SU-DHL-6 (cell line): ENCODE results near the gene TMEM170B.

Source experiments
- H2AFZ ChIP-seq: fragments of 200-600 bp; sonication (generic); 2 replicates; pipeline ENCODE4 v1.6.1; 2014; ENCODE audit warnings: low read depth, mild to moderate bottlenecking, moderate library complexity, mixed read lengths, antibody characterized with exemption, low read length; ENCODE audit not compliant: severe bottlenecking
- H3F3A ChIP-seq: fragments of 200-600 bp; shearing (Covaris generic); 2 replicates; pipeline ENCODE4 v1.6.0; 2016; ENCODE audit warnings: antibody characterized with exemption, mild to moderate bottlenecking; ENCODE audit not compliant: insufficient read depth
- H3K27ac ChIP-seq: fragments of 200-600 bp; sonication (generic); 2 replicates; pipeline ENCODE4 v1.5.1; 2016; ENCODE audit warnings: low read depth, mild to moderate bottlenecking, low read length, moderate library complexity, mixed read lengths
- H3K27me3 ChIP-seq: fragments of 200-600 bp; sonication (generic), shearing (Covaris generic); 2 replicates; pipeline ENCODE4 v1.6.0; 2014; ENCODE audit warnings: mild to moderate bottlenecking, low read length
- H3K36me3 ChIP-seq: fragments of 200-600 bp; sonication (generic); 2 replicates; pipeline ENCODE4 v1.6.1; 2014; ENCODE audit warnings: mild to moderate bottlenecking, low read length, mixed read lengths
- H3K4me2 ChIP-seq: fragments of 300-600, 200-600 bp; shearing (Covaris generic), sonication (generic); 2 replicates; pipeline ENCODE4 v1.6.0; 2014; ENCODE audit warnings: low read length, low read depth, mild to moderate bottlenecking; ENCODE audit not compliant: poor library complexity, severe bottlenecking
- H3K4me3 ChIP-seq: fragments of 200-600 bp; sonication (generic); 2 replicates; pipeline ENCODE4 v1.5.1; 2014; ENCODE audit warnings: antibody characterized with exemption, low read length, mild to moderate bottlenecking, mixed read lengths; ENCODE audit not compliant: insufficient read depth, poor library complexity, severe bottlenecking
- H3K79me2 ChIP-seq: fragments of 200-600 bp; sonication (generic); 2 replicates; pipeline ENCODE4 v1.6.1; 2014; ENCODE audit warnings: mild to moderate bottlenecking, low read length, moderate library complexity; ENCODE audit not compliant: insufficient read depth
- H3K9ac ChIP-seq: fragments of 200-600 bp; sonication (generic); 2 replicates; pipeline ENCODE4 v1.7.0; 2014; ENCODE audit warnings: mild to moderate bottlenecking, low read length
- H3K9me2 ChIP-seq: fragments of 200-600 bp; sonication (generic); replicated peaks from 2 replicates; pipeline ENCODE4 v1.6.1; 2014; ENCODE audit warnings: low read length; ENCODE audit not compliant: insufficient read depth
- H3K9me3 ChIP-seq: fragments of 200-600 bp; sonication (generic); 2 replicates; pipeline ENCODE4 v1.6.1; 2014; ENCODE audit warnings: low read length, mixed read lengths; ENCODE audit not compliant: insufficient read depth
- H4K20me1 ChIP-seq: fragments of 200-600 bp; sonication (generic); 2 replicates; pipeline ENCODE4 v1.6.1; 2014; ENCODE audit warnings: low read depth, mild to moderate bottlenecking, antibody characterized with exemption, low read length, moderate library complexity, mixed read lengths
- EZH2phosphoT487 ChIP-seq: fragments of 200-600 bp; sonication (generic), shearing (Covaris generic); conservative IDR thresholded peaks from 2 replicates; pipeline ENCODE4 v1.6.1; 2018; ENCODE audit warnings: mild to moderate bottlenecking, antibody characterized with exemption, low read length, moderate library complexity, mixed read lengths
- TF ChIP-seq, protein P1 (sequence below): fragments of 200-600 bp; sonication (generic); IDR thresholded peaks from one replicate; pipeline ENCODE4 v1.5.1; 2017; ENCODE audit warnings: antibody characterized with exemption, mild to moderate bottlenecking, low read length, moderate library complexity; ENCODE audit not compliant: insufficient read depth, poor library complexity, severe bottlenecking

Gene TMEM170B

DNA sequence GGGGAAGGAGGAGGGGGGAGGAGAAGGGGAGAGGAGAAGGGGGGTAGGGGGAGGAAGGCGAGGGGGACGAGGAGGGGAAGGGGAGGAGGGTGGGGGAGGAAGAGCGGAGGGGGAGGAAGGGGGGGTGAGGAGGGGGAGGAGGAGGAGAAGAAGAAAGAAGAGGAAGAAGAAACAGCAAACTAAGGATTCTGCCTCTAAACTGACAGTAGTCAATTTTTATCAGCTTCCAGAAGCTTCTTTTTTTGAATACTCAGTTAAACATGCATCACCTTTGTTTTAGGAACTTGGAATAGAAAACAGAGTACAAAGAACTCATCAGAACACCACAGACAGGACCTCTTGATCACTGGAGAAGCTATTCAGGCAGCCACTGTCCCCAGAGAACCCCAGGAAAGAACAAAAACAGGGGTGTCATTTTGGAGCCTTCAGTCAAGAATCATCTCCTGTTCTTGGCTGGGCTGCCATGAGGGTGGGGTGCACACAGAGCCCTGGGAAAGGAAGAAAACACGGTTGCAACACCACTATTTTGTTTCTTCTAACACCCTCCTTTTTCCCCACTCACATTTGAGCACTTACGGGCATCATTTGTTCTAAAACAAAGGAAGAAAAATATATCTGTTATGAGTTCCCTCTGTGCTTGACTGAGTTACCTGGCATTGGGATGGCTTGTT is 67.4 kb downstream of the TMEM170B start:
- H3K27ac ChIP-seq: no peak overlapping the region
- no peak overlapping the region for H2AFZ ChIP-seq
- H3K36me3 ChIP-seq: no peaks in the 10 kb centered on the region
- no peaks in the 10 kb centered on the region for H3K79me2 ChIP-seq
- TF ChIP-seq, protein P1, sequence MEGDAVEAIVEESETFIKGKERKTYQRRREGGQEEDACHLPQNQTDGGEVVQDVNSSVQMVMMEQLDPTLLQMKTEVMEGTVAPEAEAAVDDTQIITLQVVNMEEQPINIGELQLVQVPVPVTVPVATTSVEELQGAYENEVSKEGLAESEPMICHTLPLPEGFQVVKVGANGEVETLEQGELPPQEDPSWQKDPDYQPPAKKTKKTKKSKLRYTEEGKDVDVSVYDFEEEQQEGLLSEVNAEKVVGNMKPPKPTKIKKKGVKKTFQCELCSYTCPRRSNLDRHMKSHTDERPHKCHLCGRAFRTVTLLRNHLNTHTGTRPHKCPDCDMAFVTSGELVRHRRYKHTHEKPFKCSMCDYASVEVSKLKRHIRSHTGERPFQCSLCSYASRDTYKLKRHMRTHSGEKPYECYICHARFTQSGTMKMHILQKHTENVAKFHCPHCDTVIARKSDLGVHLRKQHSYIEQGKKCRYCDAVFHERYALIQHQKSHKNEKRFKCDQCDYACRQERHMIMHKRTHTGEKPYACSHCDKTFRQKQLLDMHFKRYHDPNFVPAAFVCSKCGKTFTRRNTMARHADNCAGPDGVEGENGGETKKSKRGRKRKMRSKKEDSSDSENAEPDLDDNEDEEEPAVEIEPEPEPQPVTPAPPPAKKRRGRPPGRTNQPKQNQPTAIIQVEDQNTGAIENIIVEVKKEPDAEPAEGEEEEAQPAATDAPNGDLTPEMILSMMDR: no peak
- no peak for TF ChIP-seq EZH2phosphoT487
- H3K4me3 ChIP-seq: no peak overlapping the region
- no peaks in the 10 kb centered on the region for H3F3A ChIP-seq
- H4K20me1 ChIP-seq: no peaks in the 10 kb centered on the region
- H3K27me3 ChIP-seq: no peaks in the 10 kb centered on the region; the same call in 1 of the 2 replicates
- no peaks in the 10 kb centered on the region for H3K9me2 ChIP-seq
- H3K9ac ChIP-seq: no peak overlapping the region
- H3K9me3 ChIP-seq: no peaks in the 10 kb centered on the region
- H3K4me2 ChIP-seq: no peak overlapping the region

DNA sequence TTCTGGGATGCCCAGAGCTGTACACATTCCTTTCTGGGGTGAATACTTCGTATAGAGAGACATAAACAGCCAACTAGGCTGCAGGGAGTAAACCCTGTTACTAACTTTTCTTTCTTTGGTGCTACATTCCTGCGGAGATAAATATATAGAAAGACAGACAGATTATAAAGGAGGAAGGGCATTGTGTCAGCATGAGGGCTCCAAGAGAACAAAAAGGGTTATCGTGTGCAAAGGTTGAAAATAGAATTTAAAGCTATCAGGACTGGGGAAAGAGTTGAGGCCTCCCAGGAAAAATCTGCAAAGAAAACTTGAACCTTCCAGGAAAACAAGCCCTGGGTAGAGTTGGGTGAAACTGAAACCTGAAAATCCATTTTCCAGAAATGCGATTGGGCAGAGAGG is 68.0 kb downstream of the TMEM170B start:
- Histone ChIP-seq H4K20me1 (no peaks in the 10 kb centered on the region), H3K9ac (no peak overlapping the region), H3F3A (no peaks in the 10 kb centered on the region), H3K79me2 (no peaks in the 10 kb centered on the region), H2AFZ (no peak overlapping the region), H3K4me3 (no peak overlapping the region), H3K27ac (no peak overlapping the region), H3K4me2 (no peak overlapping the region), H3K36me3 (no peaks in the 10 kb centered on the region), H3K9me3 (no peaks in the 10 kb centered on the region), H3K9me2 (no peaks in the 10 kb centered on the region), H3K27me3 (no peaks in the 10 kb centered on the region; the same call in 1 of the 2 replicates)
- TF ChIP-seq EZH2phosphoT487: no peak
- TF ChIP-seq, protein P1: no peak

DNA sequence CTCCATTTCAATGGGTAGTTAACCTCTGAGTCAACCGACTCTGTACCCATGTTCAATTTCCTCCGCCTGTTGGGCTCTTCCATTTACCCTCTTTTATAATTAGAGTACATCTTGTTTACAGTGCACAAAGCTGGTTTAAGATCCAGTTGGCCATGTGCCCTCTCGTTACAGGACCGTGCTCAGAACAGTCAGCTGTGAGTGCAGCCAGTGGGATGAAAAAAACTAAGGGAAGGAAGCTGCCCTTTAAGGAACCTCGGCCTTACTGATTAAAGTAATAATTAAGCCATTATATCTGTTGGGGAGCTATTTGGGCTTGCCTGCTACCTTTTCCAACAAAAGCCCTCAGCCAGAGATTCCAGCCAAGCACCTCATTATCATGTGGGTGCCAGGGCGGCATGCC is 68.8 kb downstream of the TMEM170B start:
- Histone ChIP-seq H3K4me3 (no peak overlapping the region), H3F3A (no peaks in the 10 kb centered on the region), H3K27me3 (no peaks in the 10 kb centered on the region; the same call in 1 of the 2 replicates), H3K9ac (no peak overlapping the region), H2AFZ (no peak overlapping the region), H3K9me3 (no peaks in the 10 kb centered on the region), H4K20me1 (no peaks in the 10 kb centered on the region), H3K9me2 (no peaks in the 10 kb centered on the region), H3K79me2 (no peaks in the 10 kb centered on the region), H3K36me3 (no peaks in the 10 kb centered on the region), H3K27ac (no peak overlapping the region), H3K4me2 (no peak overlapping the region)
- no peak for TF ChIP-seq EZH2phosphoT487
- TF ChIP-seq, protein P1: no peak
